Measurements from ENCODE around the gene GTF3C2.

GRCh38 chr2:27351802-27352598 is 4.6 kb downstream of the GTF3C2 start:
- no peak for TF ChIP-seq CTCF (conservative IDR thresholded peaks at IDR 0.05; ENCODE audit: low read depth, low read length)
- TF ChIP-seq EZH2 (IDR thresholded peaks at IDR 0.05; ENCODE audit: borderline replicate concordance, low read depth, low read length, poor library complexity, severe bottlenecking) = no peak

All from A673 (cell line).